Measurements from ENCODE around the gene POU6F2. TPM values are rescaled to one million over a fixed set of nuclear protein-coding genes. Genes with fewer than 3 reads are reported as not detected.

Gene POU6F2
- total and polyA plus RNA-seq, 2 experiments from 2014 or later: not detected

DNA sequence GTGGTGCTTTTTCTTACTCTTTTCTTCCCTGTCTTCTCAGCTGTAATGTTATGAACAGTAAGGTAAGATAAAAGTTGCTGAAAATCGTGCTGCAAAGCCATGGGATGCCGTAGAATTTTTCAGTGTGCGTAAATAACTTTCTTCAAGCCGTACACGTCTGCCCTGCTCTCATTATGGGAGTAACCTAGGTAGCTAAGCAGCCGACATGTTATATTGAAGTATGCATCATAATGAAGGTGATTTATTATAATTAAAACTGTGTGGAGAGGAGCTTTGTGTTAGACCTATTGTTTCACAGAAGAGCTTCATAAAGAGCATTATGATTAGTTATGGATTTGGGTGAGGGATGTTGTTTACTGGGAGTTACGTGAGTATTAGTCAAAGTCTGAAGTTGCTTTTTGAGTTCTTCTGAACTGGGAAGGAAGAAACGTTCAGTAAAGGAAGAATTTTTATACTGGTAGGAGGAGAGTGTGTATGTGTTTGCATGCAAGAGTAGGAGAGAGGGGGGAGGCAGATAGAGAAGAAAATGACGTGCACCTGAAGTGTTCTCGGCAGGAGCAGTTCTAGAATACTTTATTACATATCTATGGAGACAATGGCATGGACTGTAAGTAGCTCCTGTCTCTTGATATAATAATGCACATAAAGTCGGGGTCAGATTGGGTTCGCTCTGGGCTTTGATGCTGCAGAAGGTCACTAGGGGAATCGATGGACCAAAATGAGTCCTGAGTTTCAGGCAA, 56.3 kb downstream of the POU6F2 start:
- Histone ChIP-seq H3K27ac (no peak overlapping the region), H4K20me1 (ENCODE audit: insufficient read depth) (no peaks in the 10 kb centered on the region), H3K27me3 (replicated peaks; ENCODE audit: insufficient read depth) (0 out of 2 replicates have a peak, but pooled peaks cover 5% of the 10 kb centered on the region), H3K4me2 (ENCODE audit: unreplicated experiment) (no peak overlapping the region), H3K9me3 (ENCODE audit: low read depth) (no peaks in the 10 kb centered on the region), H3K9ac (no peak overlapping the region), H3K4me1 (ENCODE audit: insufficient read depth) (no peaks in the 10 kb centered on the region), H2AFZ (no peak overlapping the region), H3K4me3 (no peak overlapping the region), H3K79me2 (ENCODE audit: insufficient read depth) (no peaks in the 10 kb centered on the region), H3K9me2 (ENCODE audit: insufficient read depth) (no peaks in the 10 kb centered on the region), H3F3A (ENCODE audit: insufficient read depth) (no peaks in the 10 kb centered on the region), H3K36me3 (ENCODE audit: low read depth) (no peaks in the 10 kb centered on the region)
- in situ Hi-C loops (cut with MboI): no loop called here
- TF ChIP-seq EZH2 (IDR thresholded peaks at IDR 0.05; ENCODE audit: insufficient read depth, poor library complexity, severe bottlenecking): no peak
- no peak for TF ChIP-seq EZH2phosphoT487 (IDR thresholded peaks at IDR 0.05; ENCODE audit: insufficient read depth, low read depth)
- DNase-seq: no peak
- WGBS, 2 experiments (ENCODE audit: low coverage in 1 of 2, low lambda C conversion rate in 2 of 2, missing lambda C conversion rate in 2 of 2): 44 to 46% methylated on average over 13 of the region's 13 CpGs

- no peaks in the 10 kb centered on the region for H3F3A ChIP-seq (ENCODE audit: insufficient read depth)
- H3K9me3 ChIP-seq (ENCODE audit: low read depth): no peaks in the 10 kb centered on the region
- WGBS, 2 experiments (ENCODE audit: low coverage in 1 of 2, low lambda C conversion rate in 2 of 2, missing lambda C conversion rate in 2 of 2): 13 to 21% methylated on average over 4 of the region's 4 CpGs
- H3K79me2 ChIP-seq (ENCODE audit: insufficient read depth): no peaks in the 10 kb centered on the region
- in situ Hi-C loops (cut with MboI): no loop called here
- H3K9me2 ChIP-seq (ENCODE audit: insufficient read depth): no peaks in the 10 kb centered on the region
- H3K9ac ChIP-seq: no peak overlapping the region
- H3K4me3 ChIP-seq: no peak overlapping the region
- no peak overlapping the region for H2AFZ ChIP-seq
- no peaks in the 10 kb centered on the region for H3K36me3 ChIP-seq (ENCODE audit: low read depth)
- H3K4me1 ChIP-seq (ENCODE audit: insufficient read depth): no peaks in the 10 kb centered on the region
- no peak overlapping the region for H3K27ac ChIP-seq
- H4K20me1 ChIP-seq (ENCODE audit: insufficient read depth): no peaks in the 10 kb centered on the region
- 0 out of 2 replicates have a peak, but pooled peaks cover 5% of the 10 kb centered on the region for H3K27me3 ChIP-seq (replicated peaks; ENCODE audit: insufficient read depth)
- no peak for DNase-seq
- TF ChIP-seq EZH2phosphoT487 (IDR thresholded peaks at IDR 0.05; ENCODE audit: insufficient read depth, low read depth) (no peak), EZH2 (IDR thresholded peaks at IDR 0.05; ENCODE audit: insufficient read depth, poor library complexity, severe bottlenecking) (no peak)
- H3K4me2 ChIP-seq (ENCODE audit: unreplicated experiment): no peak overlapping the region
These were observed 57.4 kb downstream of the POU6F2 start for GRCh38 chr7:39035156-39035555.

- H4K20me1 ChIP-seq (ENCODE audit: insufficient read depth): no peaks in the 10 kb centered on the region
- 0 out of 2 replicates have a peak, but pooled peaks cover 5% of the 10 kb centered on the region for H3K27me3 ChIP-seq (replicated peaks; ENCODE audit: insufficient read depth)
- DNase-seq: no peak
- no peaks in the 10 kb centered on the region for H3K36me3 ChIP-seq (ENCODE audit: low read depth)
- no peaks in the 10 kb centered on the region for H3K9me2 ChIP-seq (ENCODE audit: insufficient read depth)
- TF ChIP-seq EZH2 (IDR thresholded peaks at IDR 0.05; ENCODE audit: insufficient read depth, poor library complexity, severe bottlenecking) (no peak), EZH2phosphoT487 (IDR thresholded peaks at IDR 0.05; ENCODE audit: insufficient read depth, low read depth) (no peak)
- H3K4me1 ChIP-seq (ENCODE audit: insufficient read depth): no peaks in the 10 kb centered on the region
- H3K27ac ChIP-seq: no peak overlapping the region
- H3K9ac ChIP-seq: no peak overlapping the region
- no peak overlapping the region for H3K4me2 ChIP-seq (ENCODE audit: unreplicated experiment)
- no peaks in the 10 kb centered on the region for H3K9me3 ChIP-seq (ENCODE audit: low read depth)
- WGBS, 2 experiments (ENCODE audit: low coverage in 1 of 2, low lambda C conversion rate in 2 of 2, missing lambda C conversion rate in 2 of 2): 58 to 64% methylated on average over 4 of the region's 4 CpGs
- H3F3A ChIP-seq (ENCODE audit: insufficient read depth): no peaks in the 10 kb centered on the region
- no peaks in the 10 kb centered on the region for H3K79me2 ChIP-seq (ENCODE audit: insufficient read depth)
- no peak overlapping the region for H2AFZ ChIP-seq
- H3K4me3 ChIP-seq: no peak overlapping the region
- in situ Hi-C loops (cut with MboI): no loop called here
These were observed 58.2 kb downstream of the POU6F2 start for GRCh38 chr7:39035903-39036302.

- H3K79me2 ChIP-seq (ENCODE audit: insufficient read depth): no peaks in the 10 kb centered on the region
- no peaks in the 10 kb centered on the region for H3K36me3 ChIP-seq (ENCODE audit: low read depth)
- no peaks in the 10 kb centered on the region for H3K27me3 ChIP-seq (replicated peaks; ENCODE audit: insufficient read depth)
- H3F3A ChIP-seq (ENCODE audit: insufficient read depth): no peaks in the 10 kb centered on the region
- WGBS, 2 experiments (ENCODE audit: low coverage in 1 of 2, low lambda C conversion rate in 2 of 2, missing lambda C conversion rate in 2 of 2): 5 to 8% methylated on average over 1 of the region's 1 CpG
- H3K9ac ChIP-seq: no peak overlapping the region
- no peak for TF ChIP-seq EZH2 (IDR thresholded peaks at IDR 0.05; ENCODE audit: insufficient read depth, poor library complexity, severe bottlenecking)
- TF ChIP-seq EZH2phosphoT487 (IDR thresholded peaks at IDR 0.05; ENCODE audit: insufficient read depth, low read depth): no peak
- H3K4me2 ChIP-seq (ENCODE audit: unreplicated experiment): no peak overlapping the region
- in situ Hi-C loops (cut with MboI): no loop called here
- no peaks in the 10 kb centered on the region for H3K9me3 ChIP-seq (ENCODE audit: low read depth)
- no peaks in the 10 kb centered on the region for H3K4me1 ChIP-seq (ENCODE audit: insufficient read depth)
- DNase-seq: no peak
- H3K27ac ChIP-seq: no peak overlapping the region
- H3K9me2 ChIP-seq (ENCODE audit: insufficient read depth): no peaks in the 10 kb centered on the region
- no peaks in the 10 kb centered on the region for H4K20me1 ChIP-seq (ENCODE audit: insufficient read depth)
- H2AFZ ChIP-seq: no peak overlapping the region
- no peak overlapping the region for H3K4me3 ChIP-seq
These were observed 65.0 kb downstream of the POU6F2 start for GRCh38 chr7:39042670-39043069.
